ENCODE results near the gene CERS1.

The CERS1 gene

GRCh38 chr19:18898607-18899408 lies 2.9 kb upstream of the CERS1 start:
- no peak for DNase-seq

GRCh38 chr19:18898081-18898606 lies 2.2 kb upstream of the CERS1 start:
- no peak for DNase-seq

GRCh38 chr19:18897094-18898029 lies 1.4 kb upstream of the CERS1 start:
- no peak for DNase-seq

- peak; percentile 21 for DNase-seq
Measured at GRCh38 chr19:18896421-18896841, 473 bp upstream of the CERS1 start.

GRCh38 chr19:18895038-18895823 lies 727 bp downstream of the CERS1 start:
- peak; percentile 63 for DNase-seq

- DNase-seq, result no peak
Measured at GRCh38 chr19:18894254-18895037, 1.5 kb downstream of the CERS1 start.

DNA sequence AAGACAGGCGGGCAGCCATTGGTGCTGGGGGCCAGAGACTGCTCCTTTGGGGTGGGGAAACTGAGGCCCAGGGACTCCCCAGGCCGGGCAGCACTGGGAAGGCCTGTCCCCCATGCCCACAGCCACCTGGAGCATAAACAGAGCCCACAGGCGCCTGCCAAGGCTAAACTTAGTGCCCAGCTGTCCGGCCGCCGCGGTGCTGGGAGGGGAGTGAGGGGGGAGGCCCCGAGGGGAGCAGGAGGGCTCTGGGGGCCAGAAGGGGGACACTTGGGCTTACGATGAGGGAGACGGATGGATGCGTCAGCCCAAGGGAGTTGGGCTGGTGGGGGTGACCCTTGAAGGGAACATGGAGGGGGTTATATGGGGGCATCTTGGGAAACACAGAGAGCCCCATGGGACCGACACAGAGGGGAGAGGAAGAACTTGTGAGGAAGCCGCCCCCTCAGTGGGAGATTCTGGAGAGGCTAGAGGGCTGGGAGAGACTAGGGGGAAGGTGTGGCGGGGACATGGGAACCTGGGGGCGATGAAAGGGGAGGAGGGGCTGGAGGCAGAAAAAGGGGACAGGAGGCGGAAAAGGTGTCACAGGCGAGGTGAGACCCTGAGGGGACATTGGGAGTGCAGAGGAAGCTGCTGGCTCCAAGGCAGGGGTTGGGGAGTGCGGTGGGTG lies 2.2 kb downstream of the CERS1 start:
- no peak for DNase-seq

DNA sequence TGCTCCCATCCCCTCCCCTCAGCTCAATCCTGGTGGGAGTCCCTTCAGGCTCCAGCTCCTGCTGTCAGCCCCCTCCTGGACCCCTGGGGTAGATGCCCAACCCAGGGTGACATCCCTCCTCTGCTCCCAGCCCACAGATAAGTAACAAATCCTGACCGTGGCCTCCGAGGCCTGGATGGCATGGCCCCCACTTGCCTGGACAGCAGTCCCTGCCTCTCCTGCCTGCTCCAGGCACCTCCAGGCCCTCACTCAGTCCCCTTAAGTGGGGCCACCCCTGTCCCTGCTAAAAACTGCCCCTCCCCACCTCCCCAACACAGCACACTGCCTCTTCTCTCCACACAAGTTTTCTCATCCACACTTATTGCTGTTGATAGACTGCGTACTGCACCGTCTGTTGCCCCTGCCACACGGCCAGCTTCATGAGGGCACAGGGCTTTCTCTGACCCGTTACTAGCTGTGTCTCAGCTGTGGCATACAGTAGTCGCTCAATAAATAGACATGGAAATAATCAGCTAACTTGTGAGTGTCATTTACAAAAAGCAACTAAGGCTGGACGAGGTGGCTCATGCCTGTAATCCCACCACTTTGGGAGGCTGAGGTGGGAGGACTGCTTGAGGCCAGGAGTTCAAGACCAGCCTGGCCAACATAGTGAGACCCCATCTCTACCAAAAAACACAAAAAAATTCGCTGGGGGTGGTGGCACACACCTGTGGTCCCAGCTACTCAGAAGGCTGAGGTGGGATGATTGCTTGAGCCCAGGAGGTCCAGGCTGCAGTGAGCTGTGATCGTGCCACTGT lies 5.8 kb downstream of the CERS1 start:
- DNase-seq, result no peak

GRCh38 chr19:18886972-18887371 lies 9.0 kb downstream of the CERS1 start:
- no peak for DNase-seq

GRCh38 chr19:18883526-18884304 lies 12.2 kb downstream of the CERS1 start:
- no peak for DNase-seq

- DNase-seq, result no peak
Measured at GRCh38 chr19:18881491-18881890, 14.5 kb downstream of the CERS1 start.

DNA sequence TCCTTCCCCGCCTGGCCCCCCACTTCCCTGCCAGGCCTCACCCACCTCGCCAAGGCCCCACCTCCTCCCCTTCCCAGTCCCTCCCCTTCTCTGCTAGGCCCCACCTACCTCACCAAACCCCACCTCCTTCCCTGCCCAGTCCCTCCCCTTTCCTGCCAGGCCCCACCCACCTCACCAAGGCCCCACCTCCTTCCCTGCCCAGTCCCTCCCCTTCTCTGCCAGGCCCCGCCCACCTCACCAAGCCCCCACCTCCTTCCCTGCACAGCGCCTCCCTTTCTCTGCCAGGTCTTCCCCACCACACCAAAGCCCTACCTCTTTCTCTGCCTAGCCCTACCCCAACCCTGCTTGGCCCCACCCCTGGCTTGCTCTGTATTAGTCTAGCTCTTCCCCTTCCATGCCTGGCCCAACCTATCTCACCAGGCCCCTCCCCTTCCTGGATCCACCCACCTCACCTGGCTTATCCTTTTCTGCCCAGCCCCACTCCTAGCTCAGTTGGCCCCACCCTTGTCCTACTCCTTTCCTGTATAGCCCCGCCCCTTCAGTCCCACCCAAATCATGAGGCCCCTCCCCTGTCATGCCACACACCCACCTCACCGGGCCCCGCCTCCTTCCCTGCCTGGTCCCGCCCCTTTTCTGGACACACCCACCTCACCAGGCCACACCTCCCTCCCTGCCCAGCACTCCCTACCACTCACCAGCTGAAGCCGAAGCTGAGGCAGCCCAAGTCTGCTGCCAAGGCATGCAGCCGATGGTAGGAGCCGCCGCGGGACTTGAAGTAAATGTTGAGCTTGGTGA lies 16.2 kb downstream of the CERS1 start:
- peak; percentile 31 for DNase-seq

DNA sequence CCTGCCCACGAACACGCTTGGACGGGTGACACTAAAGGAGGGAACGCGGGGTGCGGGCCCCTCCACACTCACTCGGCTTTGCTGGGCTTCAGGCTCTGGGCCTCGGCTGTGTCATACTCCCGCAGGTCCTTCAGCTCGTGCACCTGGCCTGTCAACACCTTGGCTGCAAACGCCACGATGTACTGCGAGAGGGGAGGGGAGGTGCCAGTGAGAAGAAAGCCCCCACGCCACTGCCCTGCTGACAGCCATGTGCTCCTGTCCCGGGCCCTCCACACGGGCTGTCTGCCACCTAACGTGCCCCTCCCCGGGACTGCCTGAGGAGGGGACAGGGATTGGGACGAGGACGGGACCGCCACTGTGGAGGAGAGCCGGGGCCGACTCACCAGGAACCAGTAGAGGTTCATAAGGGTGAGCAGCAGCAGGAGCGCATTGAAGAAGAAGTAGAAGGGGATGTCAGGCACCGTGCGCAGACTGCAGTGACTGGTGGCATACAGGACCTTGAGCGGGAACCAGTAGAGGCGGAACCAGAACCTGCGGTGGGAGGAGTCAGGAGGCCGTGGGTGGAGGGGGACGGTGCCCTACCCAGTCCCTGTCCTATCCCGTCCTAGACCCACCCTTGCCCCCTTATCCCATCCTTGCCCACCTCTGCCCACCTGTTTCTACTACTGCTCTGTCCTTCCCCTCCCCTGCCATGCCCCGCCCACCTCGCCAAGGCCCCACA lies 16.9 kb downstream of the CERS1 start:
- DNase-seq, result no peak

- no peak for DNase-seq
Measured at GRCh38 chr19:18878058-18878797, 17.7 kb downstream of the CERS1 start.

- no peak for DNase-seq
Measured at GRCh38 chr19:18876865-18877264, 19.1 kb downstream of the CERS1 start.

DNA sequence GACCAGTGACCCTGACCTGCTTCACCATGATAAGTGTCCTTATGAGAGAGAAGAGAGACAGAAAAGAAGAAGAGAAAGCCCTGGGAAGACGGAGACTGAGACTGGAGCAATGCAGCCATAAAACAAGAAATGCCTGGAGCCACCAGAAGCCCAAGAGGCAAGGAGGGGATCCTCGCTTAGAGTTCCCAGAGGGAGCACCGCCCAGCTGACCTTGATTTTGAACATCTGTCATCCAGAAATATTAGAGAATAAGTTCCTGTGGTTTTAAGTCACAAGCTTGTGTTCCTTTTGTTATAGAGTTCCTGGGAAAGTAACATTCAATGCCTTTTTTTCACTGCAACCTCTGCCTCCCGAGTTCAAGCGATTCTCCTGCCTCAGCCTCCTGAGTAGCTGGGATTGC lies 20.2 kb downstream of the CERS1 start:
- DNase-seq, result no peak

GRCh38 chr19:18871543-18871942 lies 24.4 kb downstream of the CERS1 start:
- DNase-seq, result no peak
